ENCODE measurements around the gene TRAPPC8. TPM values are rescaled to one million over a fixed set of nuclear protein-coding genes. Genes with fewer than 3 reads are reported as not detected.

The TRAPPC8 gene
- total RNA-seq, 2 experiments from 2014 or later, result 24.9 to 26.5 TPM

- H3K4me1 Mint-ChIP-seq (ENCODE audit: low read depth), result no peaks in the 10 kb centered on the region
- CTCF ChIA-PET, result no interaction called here
- no peaks in the 10 kb centered on the region for H3K27me3 Mint-ChIP-seq (ENCODE audit: low read depth)
- no peaks in the 10 kb centered on the region for H3K36me3 Mint-ChIP-seq (ENCODE audit: low read depth)
- DNase-seq, result no peak
- no peak overlapping the region for H3K27ac Mint-ChIP-seq
- H3K4me3 Mint-ChIP-seq, result no peak overlapping the region
- H3K9me3 Mint-ChIP-seq, result no peaks in the 10 kb centered on the region
- intact Hi-C loops (cut with micrococcal nuclease), result no loop called here
Measured at GRCh38 chr18:31795747-31796146, 147.2 kb downstream of the TRAPPC8 start.

- Mint-ChIP-seq H3K36me3 (ENCODE audit: low read depth) (no peaks in the 10 kb centered on the region), H3K4me3 (no peak overlapping the region), H3K27me3 (ENCODE audit: low read depth) (no peaks in the 10 kb centered on the region), H3K27ac (no peak overlapping the region), H3K9me3 (no peaks in the 10 kb centered on the region), H3K4me1 (ENCODE audit: low read depth) (no peaks in the 10 kb centered on the region)
- DNase-seq, result no peak
- intact Hi-C loops (cut with micrococcal nuclease), result no loop called here
- CTCF ChIA-PET, result no interaction called here
Measured at GRCh38 chr18:31793531-31793930, 149.4 kb downstream of the TRAPPC8 start.

DNA sequence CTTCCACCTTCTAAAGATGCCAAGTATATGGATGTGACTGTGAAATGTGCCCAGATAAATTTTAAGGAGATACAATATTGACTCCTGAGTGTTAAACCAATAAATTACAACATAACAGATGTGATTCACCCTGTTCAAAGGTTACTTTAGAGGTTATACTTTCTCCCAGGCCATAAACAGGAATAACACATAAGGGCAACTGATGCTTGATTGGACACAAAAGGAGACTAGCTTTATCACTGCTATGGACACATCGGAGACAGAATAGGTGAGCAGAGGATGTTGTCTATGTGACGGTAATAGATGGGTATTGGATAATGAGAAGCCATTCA is 150.4 kb downstream of the TRAPPC8 start:
- Mint-ChIP-seq H3K9me3 (no peaks in the 10 kb centered on the region), H3K27me3 (ENCODE audit: low read depth) (no peaks in the 10 kb centered on the region)

DNA sequence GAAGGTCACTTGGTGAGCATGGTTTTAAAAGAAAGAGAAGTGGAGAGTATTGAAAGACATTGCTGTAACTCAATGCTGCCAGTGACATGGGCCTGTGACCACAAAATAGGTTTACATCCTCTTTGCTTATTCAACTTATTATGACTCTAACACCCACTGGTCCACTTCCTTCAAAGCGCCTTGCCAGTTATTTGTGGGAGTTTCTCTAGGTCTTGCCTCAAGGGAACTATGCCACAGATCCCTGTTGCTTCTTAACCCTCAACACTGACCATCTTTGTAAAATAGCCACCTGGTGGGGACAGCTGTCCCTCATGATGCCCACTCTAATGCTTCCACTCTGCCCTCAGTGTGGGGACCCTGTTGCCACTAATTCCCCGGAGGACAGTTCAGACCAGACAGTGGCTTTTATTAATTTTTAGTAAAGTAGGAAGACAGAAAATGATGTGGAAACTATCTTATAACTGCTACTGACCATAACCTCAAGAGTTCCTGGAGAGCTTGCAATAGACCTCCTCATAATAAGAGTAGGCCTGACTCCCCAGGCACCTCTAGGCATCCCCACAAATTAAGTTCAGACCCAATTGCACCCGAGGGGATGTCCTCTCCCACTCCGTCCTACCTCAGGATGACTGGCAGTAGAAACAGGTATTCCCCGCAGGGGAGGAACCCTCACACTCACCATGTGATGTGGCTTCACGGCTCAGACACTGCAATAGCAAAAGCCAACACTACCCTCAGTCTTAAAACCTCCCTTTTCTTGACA is 150.9 kb downstream of the TRAPPC8 start:
- Mint-ChIP-seq H3K4me3 (no peak overlapping the region), H3K27me3 (ENCODE audit: low read depth) (no peaks in the 10 kb centered on the region), H3K27ac (no peak overlapping the region), H3K9me3 (no peaks in the 10 kb centered on the region), H3K4me1 (ENCODE audit: low read depth) (no peaks in the 10 kb centered on the region), H3K36me3 (ENCODE audit: low read depth) (no peaks in the 10 kb centered on the region)
- DNase-seq, result no peak
- intact Hi-C loops (cut with micrococcal nuclease), result no loop called here
- CTCF ChIA-PET, result no interaction called here

More for the DNA sequence above, 150.4 kb downstream of the TRAPPC8 start:
- intact Hi-C loops (cut with micrococcal nuclease), result no loop called here
- CTCF ChIA-PET, result no interaction called here
- no peak overlapping the region for H3K27ac Mint-ChIP-seq
- H3K4me1 Mint-ChIP-seq (ENCODE audit: low read depth), result no peaks in the 10 kb centered on the region
- H3K36me3 Mint-ChIP-seq (ENCODE audit: low read depth), result no peaks in the 10 kb centered on the region
- no peak for DNase-seq
- no peak overlapping the region for H3K4me3 Mint-ChIP-seq

DNA sequence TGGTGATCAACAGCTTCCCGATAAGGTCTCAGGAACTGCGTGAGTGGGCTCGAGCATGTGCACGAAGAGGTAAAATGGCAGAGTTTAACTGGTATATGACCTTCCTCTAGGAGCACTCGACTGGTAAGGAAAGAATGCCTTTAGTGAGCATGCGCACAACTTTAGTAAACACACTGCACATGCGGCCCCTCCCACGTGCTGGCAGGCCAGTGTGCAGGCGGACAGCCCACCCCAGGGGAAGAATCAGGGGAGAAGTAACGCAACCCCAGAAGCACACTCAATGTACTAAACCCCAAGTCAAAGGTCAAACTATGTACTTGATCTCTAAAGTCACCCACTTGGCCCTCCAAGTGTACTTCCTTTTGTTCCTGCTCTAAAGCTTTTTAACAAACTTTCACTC is 153.5 kb downstream of the TRAPPC8 start:
- Mint-ChIP-seq H3K9me3 (no peaks in the 10 kb centered on the region), H3K4me3 (no peak overlapping the region), H3K36me3 (ENCODE audit: low read depth) (no peaks in the 10 kb centered on the region), H3K4me1 (ENCODE audit: low read depth) (no peaks in the 10 kb centered on the region), H3K27me3 (ENCODE audit: low read depth) (no peaks in the 10 kb centered on the region), H3K27ac (no peak overlapping the region)
- CTCF ChIA-PET, result no interaction called here
- no peak for DNase-seq
- intact Hi-C loops (cut with micrococcal nuclease), result no loop called here

- H3K36me3 Mint-ChIP-seq (ENCODE audit: low read depth), result peaks cover 2% of the 10 kb centered on the region
- no peak overlapping the region for H3K27ac Mint-ChIP-seq
- DNase-seq, result no peak
- no peaks in the 10 kb centered on the region for H3K4me1 Mint-ChIP-seq (ENCODE audit: low read depth)
- H3K4me3 Mint-ChIP-seq, result no peak overlapping the region
- CTCF ChIA-PET, result interaction anchor here (1.0 kb wide), 1 partner anchor 22 kb away, joined by 5 read pairs; the partner anchor contains the start of gene SLC25A52
- H3K9me3 Mint-ChIP-seq, result peaks cover 15% of the 10 kb centered on the region
- no peaks in the 10 kb centered on the region for H3K27me3 Mint-ChIP-seq (ENCODE audit: low read depth)
- intact Hi-C loops (cut with micrococcal nuclease), result no loop called here
Measured at GRCh38 chr18:31783059-31783458, 159.9 kb downstream of the TRAPPC8 start.

Other genes with a start within 250 kb of the TRAPPC8 start
- not detected for gene SLC25A52, start 182.2 kb downstream of the TRAPPC8 start, total RNA-seq
- 10 to 100 TPM; 11.4 to 12.0 TPM for gene RNF125, start 75.7 kb upstream of the TRAPPC8 start, total RNA-seq
- 10 to 100 TPM; 75.4 to 85.5 TPM for gene RNF138, start 148.7 kb upstream of the TRAPPC8 start, total RNA-seq
- gene MEP1B, start 246.9 kb upstream of the TRAPPC8 start, total RNA-seq, result not detected

Measured in activated naive CD4-positive, alpha-beta T cell treated with anti-CD3 and anti-CD28 coated beads for 36 hours (primary cell).